Osteoblast (primary cell): ENCODE measurements around the gene TNFRSF19. TPM values are rescaled to one million over a fixed set of nuclear protein-coding genes. Genes with fewer than 3 reads are reported as not detected.

ENCODE experiments used
- DNase-seq: peaks from one replicate; pipeline ENCODE4 v3.0.0; 2011; ENCODE audit warnings: low spot score, mixed read lengths; ENCODE audit not compliant: insufficient read length; ENCODE audit errors: missing footprints
- H2AFZ ChIP-seq: 2 replicates; pipeline ENCODE4 v1.6.0; 2011; ENCODE audit warnings: mild to moderate bottlenecking, low read length
- H3K27ac ChIP-seq: 2 replicates; pipeline ENCODE4 v1.5.1; 2011; ENCODE audit warnings: mild to moderate bottlenecking, low read depth, low read length, moderate library complexity
- H3K27me3 ChIP-seq: 2 replicates; pipeline ENCODE4 v1.6.0; 2012; ENCODE audit warnings: mild to moderate bottlenecking, control low read depth, inconsistent platforms, low read length, moderate library complexity; ENCODE audit not compliant: insufficient read depth
- H3K36me3 ChIP-seq: 2 replicates; pipeline ENCODE4 v1.5.1; 2011; ENCODE audit warnings: mild to moderate bottlenecking, low read length, control low read depth, moderate library complexity; ENCODE audit not compliant: insufficient read depth
- H3K4me1 ChIP-seq: 2 replicates; pipeline ENCODE4 v1.5.1; 2011; ENCODE audit warnings: mild to moderate bottlenecking, low read length, control low read depth, moderate library complexity; ENCODE audit not compliant: insufficient read depth
- H3K4me2 ChIP-seq: 2 replicates; pipeline ENCODE4 v1.6.0; 2011; ENCODE audit warnings: mild to moderate bottlenecking, low read length; ENCODE audit not compliant: insufficient read depth
- H3K4me3 ChIP-seq: fragments of 200-600 bp; sonication (generic); 3 replicates; pipeline ENCODE4 v1.5.1; 2012; ENCODE audit warnings: mild to moderate bottlenecking, low read length, inconsistent platforms; ENCODE audit not compliant: insufficient read depth
- H3K79me2 ChIP-seq: 2 replicates; pipeline ENCODE4 v1.6.0; 2012; ENCODE audit warnings: mild to moderate bottlenecking, low read length, control low read depth, inconsistent platforms; ENCODE audit not compliant: insufficient read depth
- H3K9me3 ChIP-seq: 2 replicates; pipeline ENCODE4 v1.5.1; 2011; ENCODE audit warnings: low read depth, low read length, control low read depth
- H4K20me1 ChIP-seq: 2 replicates; pipeline ENCODE4 v1.6.0; 2012; ENCODE audit warnings: mild to moderate bottlenecking, low read length, control low read depth; ENCODE audit not compliant: insufficient read depth
- total RNA-seq: library from RNA; depleted of rRNA; stranded (reverse); fragments of >200 nt; gene quantifications from 2 replicates; pipeline ENCODE4 v1.2.3, GENCODE V29; 2012
- TF ChIP-seq, protein P1 (sequence below): IDR thresholded peaks from 2 replicates; pipeline ENCODE4 v1.5.1; 2011; ENCODE audit warnings: mild to moderate bottlenecking, low read depth, low read length, moderate library complexity; ENCODE audit errors: extremely low read depth

The TNFRSF19 gene
- total RNA-seq, 1 donor: 73.8 TPM

DNA sequence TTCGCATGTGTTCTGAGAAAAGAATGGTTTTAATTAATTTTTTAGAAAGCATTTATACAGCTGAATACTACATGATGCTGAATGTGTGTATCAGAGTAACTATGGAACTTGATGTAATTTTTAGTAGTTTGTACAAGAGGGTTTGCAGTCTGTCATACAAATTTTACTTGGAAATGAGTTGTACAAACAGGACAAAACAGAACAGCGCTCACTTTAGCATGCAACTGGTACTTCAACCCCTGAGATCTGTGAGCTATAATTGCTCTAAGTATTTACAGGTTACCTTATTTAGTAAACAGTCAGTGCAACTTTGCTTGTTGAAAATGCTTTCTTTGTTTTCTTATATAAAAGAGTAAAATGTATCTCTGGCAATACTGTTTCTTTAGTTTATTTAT, 706 bp downstream of the TNFRSF19 start:
- Histone ChIP-seq H2AFZ (no peak overlapping the region), H3K27ac (peak overlapping the region; percentile 31), H3K9me3 (no peaks in the 10 kb centered on the region), H3K4me1 (peaks cover 3% of the 10 kb centered on the region), H4K20me1 (no peaks in the 10 kb centered on the region), H3K36me3 (no peaks in the 10 kb centered on the region), H3K4me2 (peak overlapping the region; percentile 67), H3K79me2 (no peaks in the 10 kb centered on the region), H3K27me3 (peaks cover 4% of the 10 kb centered on the region), H3K4me3 (peak overlapping the region; percentile 59)
- DNase-seq: no peak
- TF ChIP-seq, protein P1, sequence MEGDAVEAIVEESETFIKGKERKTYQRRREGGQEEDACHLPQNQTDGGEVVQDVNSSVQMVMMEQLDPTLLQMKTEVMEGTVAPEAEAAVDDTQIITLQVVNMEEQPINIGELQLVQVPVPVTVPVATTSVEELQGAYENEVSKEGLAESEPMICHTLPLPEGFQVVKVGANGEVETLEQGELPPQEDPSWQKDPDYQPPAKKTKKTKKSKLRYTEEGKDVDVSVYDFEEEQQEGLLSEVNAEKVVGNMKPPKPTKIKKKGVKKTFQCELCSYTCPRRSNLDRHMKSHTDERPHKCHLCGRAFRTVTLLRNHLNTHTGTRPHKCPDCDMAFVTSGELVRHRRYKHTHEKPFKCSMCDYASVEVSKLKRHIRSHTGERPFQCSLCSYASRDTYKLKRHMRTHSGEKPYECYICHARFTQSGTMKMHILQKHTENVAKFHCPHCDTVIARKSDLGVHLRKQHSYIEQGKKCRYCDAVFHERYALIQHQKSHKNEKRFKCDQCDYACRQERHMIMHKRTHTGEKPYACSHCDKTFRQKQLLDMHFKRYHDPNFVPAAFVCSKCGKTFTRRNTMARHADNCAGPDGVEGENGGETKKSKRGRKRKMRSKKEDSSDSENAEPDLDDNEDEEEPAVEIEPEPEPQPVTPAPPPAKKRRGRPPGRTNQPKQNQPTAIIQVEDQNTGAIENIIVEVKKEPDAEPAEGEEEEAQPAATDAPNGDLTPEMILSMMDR: peak; percentile 30

DNA sequence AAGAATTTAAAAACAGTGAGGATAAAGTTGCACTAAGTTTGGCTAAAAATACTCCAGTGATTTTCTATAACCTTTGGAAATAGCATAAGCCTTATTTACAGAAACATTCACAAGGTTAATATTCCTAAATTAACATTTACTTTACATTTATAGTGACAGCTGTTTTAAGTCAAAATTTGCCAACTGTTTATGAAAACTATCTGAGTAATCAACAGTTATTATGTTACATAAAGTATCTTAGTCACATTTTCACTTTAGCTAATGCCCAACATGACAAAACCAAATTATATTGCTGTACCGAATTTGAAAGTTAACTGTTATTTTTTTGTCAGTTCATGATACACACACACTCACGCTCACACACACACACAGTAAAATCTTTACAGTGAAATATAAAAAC, 1.2 kb downstream of the TNFRSF19 start:
- Histone ChIP-seq H3K4me1 (peaks cover 3% of the 10 kb centered on the region), H4K20me1 (no peaks in the 10 kb centered on the region), H3K4me3 (peak overlapping the region; percentile 59), H2AFZ (no peak overlapping the region), H3K36me3 (no peaks in the 10 kb centered on the region), H3K4me2 (peak overlapping the region; percentile 67), H3K9me3 (no peaks in the 10 kb centered on the region), H3K27me3 (peaks cover 4% of the 10 kb centered on the region), H3K79me2 (no peaks in the 10 kb centered on the region), H3K27ac (no peak overlapping the region)
- no peak for DNase-seq
- TF ChIP-seq, protein P1: no peak

DNA sequence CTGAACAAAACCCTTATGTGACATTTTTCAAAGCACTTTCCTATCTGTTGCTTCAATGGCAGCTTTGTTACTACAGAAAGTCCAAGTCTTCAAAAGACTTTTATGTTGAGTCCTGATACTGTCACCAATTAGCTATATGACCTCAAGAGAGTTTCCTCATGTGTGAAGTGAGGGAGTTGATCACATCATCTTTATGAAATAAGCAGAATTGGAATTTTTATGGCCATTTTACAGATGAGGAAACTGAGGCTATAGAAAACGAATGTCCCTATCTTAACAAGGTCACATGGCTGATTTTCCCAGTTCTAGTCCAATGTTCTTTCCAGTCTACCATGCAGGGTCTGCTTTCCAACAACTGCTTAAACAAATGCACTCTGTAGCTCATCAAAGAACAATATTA, 2.6 kb downstream of the TNFRSF19 start:
- H4K20me1 ChIP-seq: no peaks in the 10 kb centered on the region
- peaks cover 3% of the 10 kb centered on the region for H3K4me1 ChIP-seq
- no peak overlapping the region for H2AFZ ChIP-seq
- H3K79me2 ChIP-seq: no peaks in the 10 kb centered on the region
- no peak overlapping the region for H3K27ac ChIP-seq
- DNase-seq: no peak
- peak overlapping the region; percentile 48 for H3K4me2 ChIP-seq
- H3K27me3 ChIP-seq: peaks cover 4% of the 10 kb centered on the region
- H3K4me3 ChIP-seq: peak overlapping the region; percentile 59
- no peaks in the 10 kb centered on the region for H3K36me3 ChIP-seq
- no peaks in the 10 kb centered on the region for H3K9me3 ChIP-seq
- TF ChIP-seq, protein P1: no peak

DNA sequence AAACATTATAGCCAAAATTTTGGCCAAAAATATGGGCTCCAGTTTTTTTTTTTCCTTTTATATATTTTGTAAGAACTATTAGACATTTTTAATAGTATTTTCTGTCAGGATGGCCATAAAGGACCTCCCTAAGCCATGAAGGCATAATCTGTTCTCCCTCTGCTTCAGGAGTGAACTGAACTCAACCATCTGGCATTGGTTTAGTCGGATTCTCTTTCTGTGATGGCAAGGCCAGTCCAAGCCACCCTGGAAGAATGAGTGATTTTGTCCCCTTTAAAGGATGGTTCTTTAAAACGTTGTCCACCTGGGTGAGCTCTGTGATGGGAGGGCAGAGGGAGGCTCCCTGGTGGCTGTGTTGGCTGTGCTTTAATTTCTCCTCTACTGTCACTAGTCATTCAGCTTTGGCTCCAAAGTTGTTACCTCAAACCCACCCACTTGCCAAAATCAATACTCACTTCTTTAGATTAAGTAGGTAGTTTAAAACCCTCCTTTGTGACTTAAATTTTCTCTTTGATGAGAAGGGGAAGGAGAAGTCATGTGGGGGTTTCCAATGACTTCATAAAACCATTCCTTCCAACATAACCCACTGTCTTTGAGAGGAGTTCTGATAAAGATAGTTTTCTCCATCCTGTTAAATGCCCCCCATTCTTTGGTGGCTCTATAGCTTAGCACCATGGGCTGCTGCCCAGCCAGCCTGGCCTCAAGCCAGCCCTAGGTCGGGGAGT, 4.4 kb downstream of the TNFRSF19 start:
- H2AFZ ChIP-seq: no peak overlapping the region
- no peak for DNase-seq
- H4K20me1 ChIP-seq: no peaks in the 10 kb centered on the region
- H3K4me3 ChIP-seq: no peak overlapping the region
- peaks cover 4% of the 10 kb centered on the region for H3K79me2 ChIP-seq
- H3K4me2 ChIP-seq: no peak overlapping the region
- no peaks in the 10 kb centered on the region for H3K9me3 ChIP-seq
- TF ChIP-seq, protein P1: no peak
- peaks cover 4% of the 10 kb centered on the region for H3K27me3 ChIP-seq
- H3K4me1 ChIP-seq: peaks cover 7% of the 10 kb centered on the region
- H3K27ac ChIP-seq: no peak overlapping the region
- no peaks in the 10 kb centered on the region for H3K36me3 ChIP-seq
